ENCODE results near the gene TRAF3. TPM values are rescaled to one million over a fixed set of nuclear protein-coding genes. Genes with fewer than 3 reads are reported as not detected.

The TRAF3 gene
- total RNA-seq, 1 donor from 2014 or later, result 26.3 TPM

GRCh38 chr14:102786768-102787167 lies 9.5 kb downstream of the TRAF3 start:
- no peak overlapping the region for H3K27ac Mint-ChIP-seq
- no peak overlapping the region for H3K4me3 Mint-ChIP-seq (ENCODE audit: low read depth)
- TF ChIP-seq, protein P1, sequence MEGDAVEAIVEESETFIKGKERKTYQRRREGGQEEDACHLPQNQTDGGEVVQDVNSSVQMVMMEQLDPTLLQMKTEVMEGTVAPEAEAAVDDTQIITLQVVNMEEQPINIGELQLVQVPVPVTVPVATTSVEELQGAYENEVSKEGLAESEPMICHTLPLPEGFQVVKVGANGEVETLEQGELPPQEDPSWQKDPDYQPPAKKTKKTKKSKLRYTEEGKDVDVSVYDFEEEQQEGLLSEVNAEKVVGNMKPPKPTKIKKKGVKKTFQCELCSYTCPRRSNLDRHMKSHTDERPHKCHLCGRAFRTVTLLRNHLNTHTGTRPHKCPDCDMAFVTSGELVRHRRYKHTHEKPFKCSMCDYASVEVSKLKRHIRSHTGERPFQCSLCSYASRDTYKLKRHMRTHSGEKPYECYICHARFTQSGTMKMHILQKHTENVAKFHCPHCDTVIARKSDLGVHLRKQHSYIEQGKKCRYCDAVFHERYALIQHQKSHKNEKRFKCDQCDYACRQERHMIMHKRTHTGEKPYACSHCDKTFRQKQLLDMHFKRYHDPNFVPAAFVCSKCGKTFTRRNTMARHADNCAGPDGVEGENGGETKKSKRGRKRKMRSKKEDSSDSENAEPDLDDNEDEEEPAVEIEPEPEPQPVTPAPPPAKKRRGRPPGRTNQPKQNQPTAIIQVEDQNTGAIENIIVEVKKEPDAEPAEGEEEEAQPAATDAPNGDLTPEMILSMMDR (IDR thresholded peaks at IDR 0.05; ENCODE audit: unreplicated experiment), result no peak
- H3K27me3 Mint-ChIP-seq, result no peaks in the 10 kb centered on the region
- H3K9me3 Mint-ChIP-seq (ENCODE audit: low read depth), result peaks cover 9% of the 10 kb centered on the region
- no peak for DNase-seq (ENCODE audit: low spot score, unreplicated experiment)
- H3K4me1 Mint-ChIP-seq (ENCODE audit: low read depth), result no peaks in the 10 kb centered on the region
- peaks cover 9% of the 10 kb centered on the region for H3K36me3 Mint-ChIP-seq (ENCODE audit: insufficient read depth)

DNA sequence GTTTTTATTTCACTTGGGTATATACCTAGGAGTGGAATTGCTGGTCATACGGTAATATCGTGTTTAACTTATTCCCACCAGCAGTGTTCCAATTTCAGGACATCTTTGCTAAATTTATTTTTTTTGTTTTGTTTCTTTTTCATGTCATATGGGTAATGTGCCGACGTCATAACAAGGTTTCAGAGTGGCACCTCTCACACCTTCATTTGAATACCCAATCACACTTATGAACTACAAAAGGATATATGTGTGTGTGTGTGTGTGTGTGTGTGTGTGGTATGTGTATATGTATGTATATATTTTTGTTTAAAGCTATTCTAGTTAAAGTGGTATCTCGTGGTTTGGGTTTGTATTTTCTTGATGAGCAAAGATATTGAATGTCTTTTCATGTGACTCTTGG lies 12.1 kb downstream of the TRAF3 start:
- Mint-ChIP-seq H3K4me3 (ENCODE audit: low read depth) (no peak overlapping the region), H3K27ac (no peak overlapping the region)
- no peak for DNase-seq (ENCODE audit: low spot score, unreplicated experiment)

GRCh38 chr14:102793531-102794328 lies 16.5 kb downstream of the TRAF3 start:
- Mint-ChIP-seq H3K27me3 (no peaks in the 10 kb centered on the region), H3K36me3 (ENCODE audit: insufficient read depth) (peaks cover 15% of the 10 kb centered on the region), H3K9me3 (ENCODE audit: low read depth) (peaks cover 9% of the 10 kb centered on the region), H3K27ac (peak overlapping the region; percentile 16), H3K4me3 (ENCODE audit: low read depth) (no peak overlapping the region), H3K4me1 (ENCODE audit: low read depth) (peaks cover 9% of the 10 kb centered on the region)
- DNase-seq (ENCODE audit: low spot score, unreplicated experiment), result no peak
- TF ChIP-seq, protein P1 (IDR thresholded peaks at IDR 0.05; ENCODE audit: unreplicated experiment), result no peak

More for the DNA sequence above, 12.1 kb downstream of the TRAF3 start:
- H3K4me1 Mint-ChIP-seq (ENCODE audit: low read depth), result no peaks in the 10 kb centered on the region
- peaks cover 9% of the 10 kb centered on the region for H3K9me3 Mint-ChIP-seq (ENCODE audit: low read depth)
- H3K36me3 Mint-ChIP-seq (ENCODE audit: insufficient read depth), result peaks cover 13% of the 10 kb centered on the region
- H3K27me3 Mint-ChIP-seq, result no peaks in the 10 kb centered on the region
- TF ChIP-seq, protein P1 (IDR thresholded peaks at IDR 0.05; ENCODE audit: unreplicated experiment), result no peak

- no peak for DNase-seq (ENCODE audit: low spot score, unreplicated experiment)
- Mint-ChIP-seq H3K27me3 (no peaks in the 10 kb centered on the region), H3K36me3 (ENCODE audit: insufficient read depth) (peaks cover 13% of the 10 kb centered on the region), H3K4me1 (ENCODE audit: low read depth) (peaks cover 9% of the 10 kb centered on the region), H3K9me3 (ENCODE audit: low read depth) (peaks cover 9% of the 10 kb centered on the region), H3K27ac (peak overlapping the region; percentile 99), H3K4me3 (ENCODE audit: low read depth) (no peak overlapping the region)
- TF ChIP-seq, protein P1 (IDR thresholded peaks at IDR 0.05; ENCODE audit: unreplicated experiment), result no peak
Measured at GRCh38 chr14:102795060-102795925, 18.0 kb downstream of the TRAF3 start.

GRCh38 chr14:102796661-102797190 lies 19.5 kb downstream of the TRAF3 start:
- Mint-ChIP-seq H3K36me3 (ENCODE audit: insufficient read depth) (peaks cover 6% of the 10 kb centered on the region), H3K4me3 (ENCODE audit: low read depth) (no peak overlapping the region), H3K27me3 (no peaks in the 10 kb centered on the region), H3K9me3 (ENCODE audit: low read depth) (no peaks in the 10 kb centered on the region), H3K27ac (no peak overlapping the region), H3K4me1 (ENCODE audit: low read depth) (peaks cover 9% of the 10 kb centered on the region)
- no peak for DNase-seq (ENCODE audit: low spot score, unreplicated experiment)
- TF ChIP-seq, protein P1 (IDR thresholded peaks at IDR 0.05; ENCODE audit: unreplicated experiment), result no peak
